ENCODE measurements around the gene IFITM2.
"Not testable (repeated sequence)": the region's sequence is repeated elsewhere in the genome, so short reads cannot be mapped to it uniquely, and the experiment has no call there.

Gene IFITM2

GRCh38 chr11:316031-316701 is 8.6 kb downstream of the IFITM2 start:
- H3K36me3 ChIP-seq (ENCODE audit: control insufficient read depth in 1 of 2, insufficient read depth in 2 of 2, low read length in 2 of 2): no peaks in the 10 kb centered on the region
- peak overlapping the region; percentile 2 for H3K27ac ChIP-seq (ENCODE audit: low read length)
- H3K4me1 ChIP-seq (ENCODE audit: control insufficient read depth in 1 of 2, insufficient read depth in 2 of 2, low read length in 2 of 2): peaks cover 0 to 12% of the 10 kb centered on the region in 2 donors
- H3K9me3 ChIP-seq (ENCODE audit: control insufficient read depth in 1 of 2, low read length in 2 of 2): no peaks in the 10 kb centered on the region
- peak overlapping the region; percentile 46 to 69 for H3K4me3 ChIP-seq (ENCODE audit: low read depth in 1 of 2, low read length in 2 of 2)
- no peaks in the 10 kb centered on the region for H3K27me3 ChIP-seq (ENCODE audit: low read depth, low read length)

- H3K27me3 ChIP-seq (ENCODE audit: low read depth, low read length): no peaks in the 10 kb centered on the region
- peak overlapping the region; percentile 46 to 69 for H3K4me3 ChIP-seq (ENCODE audit: low read depth in 1 of 2, low read length in 2 of 2)
- peaks cover 0 to 12% of the 10 kb centered on the region in 2 donors for H3K4me1 ChIP-seq (ENCODE audit: control insufficient read depth in 1 of 2, insufficient read depth in 2 of 2, low read length in 2 of 2)
These were observed 9.3 kb downstream of the IFITM2 start for GRCh38 chr11:316891-317301.

GRCh38 chr11:317668-318404 is 10.2 kb downstream of the IFITM2 start:
- not testable (repeated sequence) for H3K27me3 ChIP-seq (ENCODE audit: low read depth, low read length); H3K36me3 ChIP-seq (ENCODE audit: control insufficient read depth in 1 of 2, insufficient read depth in 2 of 2, low read length in 2 of 2); H3K9me3 ChIP-seq (ENCODE audit: control insufficient read depth in 1 of 2, low read length in 2 of 2)
- peaks cover 0 to 12% of the 10 kb centered on the region in 2 donors for H3K4me1 ChIP-seq (ENCODE audit: control insufficient read depth in 1 of 2, insufficient read depth in 2 of 2, low read length in 2 of 2)
- peak overlapping the region; percentile 2 for H3K27ac ChIP-seq (ENCODE audit: low read length)
- peak overlapping the region; percentile 18 to 69 for H3K4me3 ChIP-seq (ENCODE audit: low read depth in 1 of 2, low read length in 2 of 2)

More at GRCh38 chr11:316891-317301, 9.3 kb downstream of the IFITM2 start:
- Histone ChIP-seq H3K9me3 (ENCODE audit: control insufficient read depth in 1 of 2, low read length in 2 of 2) (no peaks in the 10 kb centered on the region), H3K36me3 (ENCODE audit: control insufficient read depth in 1 of 2, insufficient read depth in 2 of 2, low read length in 2 of 2) (no peaks in the 10 kb centered on the region), H3K27ac (ENCODE audit: low read length) (peak overlapping the region; percentile 2)

- H3K27me3 ChIP-seq (ENCODE audit: low read depth, low read length); H3K36me3 ChIP-seq (ENCODE audit: control insufficient read depth in 1 of 2, insufficient read depth in 2 of 2, low read length in 2 of 2); H3K4me1 ChIP-seq (ENCODE audit: control insufficient read depth in 1 of 2, insufficient read depth in 2 of 2, low read length in 2 of 2); H3K27ac ChIP-seq (ENCODE audit: low read length); H3K9me3 ChIP-seq (ENCODE audit: control insufficient read depth in 1 of 2, low read length in 2 of 2): not testable (repeated sequence)
- H3K4me3 ChIP-seq (ENCODE audit: low read depth in 1 of 2, low read length in 2 of 2): peak overlapping the region in 1 of 2 donors; percentile 74
These were observed 10.9 kb downstream of the IFITM2 start for GRCh38 chr11:318405-319120.

GRCh38 chr11:319121-319887 is 11.7 kb downstream of the IFITM2 start:
- H3K4me3 ChIP-seq (ENCODE audit: low read depth in 1 of 2, low read length in 2 of 2): peak overlapping the region; percentile 74
- peak overlapping the region; percentile 83 for H3K27ac ChIP-seq (ENCODE audit: low read length)
- not testable (repeated sequence) for H3K27me3 ChIP-seq (ENCODE audit: low read depth, low read length); H3K4me1 ChIP-seq (ENCODE audit: control insufficient read depth in 1 of 2, insufficient read depth in 2 of 2, low read length in 2 of 2); H3K36me3 ChIP-seq (ENCODE audit: control insufficient read depth in 1 of 2, insufficient read depth in 2 of 2, low read length in 2 of 2); H3K9me3 ChIP-seq (ENCODE audit: control insufficient read depth in 1 of 2, low read length in 2 of 2)

GRCh38 chr11:319888-320273 is 12.3 kb downstream of the IFITM2 start:
- not testable (repeated sequence) for H3K36me3 ChIP-seq (ENCODE audit: control insufficient read depth in 1 of 2, insufficient read depth in 2 of 2, low read length in 2 of 2); H3K4me1 ChIP-seq (ENCODE audit: control insufficient read depth in 1 of 2, insufficient read depth in 2 of 2, low read length in 2 of 2); H3K9me3 ChIP-seq (ENCODE audit: control insufficient read depth in 1 of 2, low read length in 2 of 2); H3K27me3 ChIP-seq (ENCODE audit: low read depth, low read length)
- Histone ChIP-seq H3K4me3 (ENCODE audit: low read depth in 1 of 2, low read length in 2 of 2) (peak overlapping the region; percentile 74), H3K27ac (ENCODE audit: low read length) (peak overlapping the region; percentile 83)

- Histone ChIP-seq H3K27ac (ENCODE audit: low read length) (peak overlapping the region; percentile 69), H3K4me3 (ENCODE audit: low read depth in 1 of 2, low read length in 2 of 2) (peak overlapping the region in 1 of 2 donors; percentile 42), H3K4me1 (ENCODE audit: control insufficient read depth in 1 of 2, insufficient read depth in 2 of 2, low read length in 2 of 2) (peaks cover 19 to 21% of the 10 kb centered on the region in 2 donors), H3K27me3 (ENCODE audit: low read depth, low read length) (no peaks in the 10 kb centered on the region), H3K36me3 (ENCODE audit: control insufficient read depth in 1 of 2, insufficient read depth in 2 of 2, low read length in 2 of 2) (no peaks in the 10 kb centered on the region), H3K9me3 (ENCODE audit: control insufficient read depth in 1 of 2, low read length in 2 of 2) (no peaks in the 10 kb centered on the region)
These were observed 16.5 kb downstream of the IFITM2 start for GRCh38 chr11:324156-324555.

GRCh38 chr11:324593-325517 is 17.2 kb downstream of the IFITM2 start:
- H3K4me3 ChIP-seq (ENCODE audit: low read depth in 1 of 2, low read length in 2 of 2): peak overlapping the region in 1 of 2 donors; percentile 42
- not testable (repeated sequence) for H3K36me3 ChIP-seq (ENCODE audit: control insufficient read depth in 1 of 2, insufficient read depth in 2 of 2, low read length in 2 of 2); H3K27me3 ChIP-seq (ENCODE audit: low read depth, low read length); H3K9me3 ChIP-seq (ENCODE audit: control insufficient read depth in 1 of 2, low read length in 2 of 2)
- peak overlapping the region; percentile 89 for H3K27ac ChIP-seq (ENCODE audit: low read length)
- H3K4me1 ChIP-seq (ENCODE audit: control insufficient read depth in 1 of 2, insufficient read depth in 2 of 2, low read length in 2 of 2): peaks cover 19 to 21% of the 10 kb centered on the region in 2 donors

GRCh38 chr11:325796-326591 is 18.4 kb downstream of the IFITM2 start:
- H3K27me3 ChIP-seq (ENCODE audit: low read depth, low read length): no peaks in the 10 kb centered on the region
- H3K27ac ChIP-seq (ENCODE audit: low read length): peak overlapping the region; percentile 89
- no peaks in the 10 kb centered on the region for H3K36me3 ChIP-seq (ENCODE audit: control insufficient read depth in 1 of 2, insufficient read depth in 2 of 2, low read length in 2 of 2)
- no peaks in the 10 kb centered on the region for H3K9me3 ChIP-seq (ENCODE audit: control insufficient read depth in 1 of 2, low read length in 2 of 2)
- H3K4me3 ChIP-seq (ENCODE audit: low read depth in 1 of 2, low read length in 2 of 2): peak overlapping the region in 1 of 2 donors; percentile 23
- peaks cover 19 to 21% of the 10 kb centered on the region in 2 donors for H3K4me1 ChIP-seq (ENCODE audit: control insufficient read depth in 1 of 2, insufficient read depth in 2 of 2, low read length in 2 of 2)

GRCh38 chr11:326592-326841 is 18.9 kb downstream of the IFITM2 start:
- Histone ChIP-seq H3K27ac (ENCODE audit: low read length) (peak overlapping the region; percentile 89), H3K4me1 (ENCODE audit: control insufficient read depth in 1 of 2, insufficient read depth in 2 of 2, low read length in 2 of 2) (peaks cover 19 to 21% of the 10 kb centered on the region in 2 donors), H3K9me3 (ENCODE audit: control insufficient read depth in 1 of 2, low read length in 2 of 2) (no peaks in the 10 kb centered on the region), H3K27me3 (ENCODE audit: low read depth, low read length) (no peaks in the 10 kb centered on the region), H3K36me3 (ENCODE audit: control insufficient read depth in 1 of 2, insufficient read depth in 2 of 2, low read length in 2 of 2) (no peaks in the 10 kb centered on the region), H3K4me3 (ENCODE audit: low read depth in 1 of 2, low read length in 2 of 2) (peak overlapping the region in 1 of 2 donors; percentile 23)
